ENCODE data around the gene AKT3.

AKT3 gene

DNA sequence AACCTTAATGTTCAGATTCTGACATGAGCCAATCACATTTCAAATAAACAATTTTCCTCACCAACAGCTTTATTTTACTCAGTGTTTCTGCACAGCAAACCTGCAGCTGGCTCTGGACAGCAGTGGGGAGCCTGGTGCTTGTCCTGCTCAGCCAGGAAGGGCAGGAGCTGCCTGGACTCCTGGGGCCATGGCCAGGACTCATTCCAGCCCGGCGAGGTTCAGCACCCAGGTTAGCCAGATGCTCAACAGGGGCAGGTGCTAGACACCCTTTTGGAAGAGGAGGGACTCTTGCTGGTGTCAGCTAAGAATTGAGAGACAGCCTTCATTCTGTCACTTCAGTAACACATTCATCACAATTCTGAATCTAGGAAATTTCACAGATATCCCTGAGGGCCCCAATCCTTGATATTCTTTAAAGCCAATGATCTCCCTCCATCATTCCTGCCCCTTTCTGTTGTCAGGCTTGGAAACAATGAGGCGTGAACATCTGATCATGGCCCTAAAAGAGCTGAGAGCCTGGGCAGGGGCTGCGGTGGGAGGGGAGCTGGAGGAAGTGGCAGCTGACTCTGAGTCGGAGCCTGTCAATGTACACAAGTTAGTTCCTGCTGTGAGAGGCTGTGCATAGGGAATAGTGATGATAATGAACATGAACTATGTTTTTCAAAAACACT is 342.9 kb downstream of the AKT3 start:
- peaks cover 10 to 44% of the 10 kb centered on the region in 2 donors for H3K36me3 ChIP-seq (replicated peaks in 1 of 2; ENCODE audit: control insufficient read depth in 2 of 2, insufficient read depth in 2 of 2, low read length in 2 of 2)
- no peaks in the 10 kb centered on the region for H3K9me3 ChIP-seq (replicated peaks in 1 of 2; ENCODE audit: control insufficient read depth in 2 of 2, insufficient read depth in 1 of 2, low read depth in 1 of 2, low read length in 2 of 2)
- H3K4me1 ChIP-seq (ENCODE audit: control insufficient read depth in 2 of 2, insufficient read depth in 1 of 2, low read depth in 1 of 2, low read length in 2 of 2) = peaks cover 24 to 31% of the 10 kb centered on the region in 2 donors
- no peak overlapping the region for H3K4ac ChIP-seq (ENCODE audit: low read length)
- peak overlapping the region; percentile 3 for H3K27ac ChIP-seq (replicated peaks; ENCODE audit: low read length)
- no peak overlapping the region for H3K23ac ChIP-seq (ENCODE audit: low read depth, low read length, poor library complexity)
- H3K4me2 ChIP-seq (ENCODE audit: insufficient read depth, low read length, poor library complexity, severe bottlenecking) = no peak overlapping the region
- H3K4me3 ChIP-seq (ENCODE audit: low read length in 2 of 2) = no peak overlapping the region
- no peaks in the 10 kb centered on the region for H3K79me1 ChIP-seq (ENCODE audit: low read depth, low read length)
- H3K27me3 ChIP-seq (ENCODE audit: control insufficient read depth in 3 of 3, insufficient read depth in 3 of 3, low read depth in 1 of 3, low read length in 3 of 3) = no peaks in the 10 kb centered on the region
- H2BK5ac ChIP-seq (ENCODE audit: low read length) = no peak overlapping the region
- H2AFZ ChIP-seq (ENCODE audit: low read length) = no peak overlapping the region
- H2BK120ac ChIP-seq (ENCODE audit: low read depth, low read length) = no peak overlapping the region
- H4K91ac ChIP-seq (ENCODE audit: low read depth, low read length, poor library complexity) = no peak overlapping the region
- WGBS, 2 donors (ENCODE audit: extremely low coverage in 2 of 2, insufficient read length in 2 of 2, insufficient replicate concordance in 1 of 2) = no CpG with 5 or more reads among the region's 5 CpGs
- H2BK15ac ChIP-seq (ENCODE audit: low read length) = no peak overlapping the region
- H2AK5ac ChIP-seq (ENCODE audit: low read depth, low read length) = peak overlapping the region; percentile 27
- no peak overlapping the region for H4K8ac ChIP-seq (ENCODE audit: low read depth, low read length)
- no peak for DNase-seq (ENCODE audit: low spot score)
- no peak overlapping the region for H2BK12ac ChIP-seq (ENCODE audit: low read length)
- no peak overlapping the region for H3K9ac ChIP-seq (ENCODE audit: low read depth, low read length, poor library complexity)
- peak overlapping the region; percentile 76 for H3K18ac ChIP-seq (ENCODE audit: low read length)
- H3K14ac ChIP-seq (ENCODE audit: low read length) = peak overlapping the region; percentile 32

DNA sequence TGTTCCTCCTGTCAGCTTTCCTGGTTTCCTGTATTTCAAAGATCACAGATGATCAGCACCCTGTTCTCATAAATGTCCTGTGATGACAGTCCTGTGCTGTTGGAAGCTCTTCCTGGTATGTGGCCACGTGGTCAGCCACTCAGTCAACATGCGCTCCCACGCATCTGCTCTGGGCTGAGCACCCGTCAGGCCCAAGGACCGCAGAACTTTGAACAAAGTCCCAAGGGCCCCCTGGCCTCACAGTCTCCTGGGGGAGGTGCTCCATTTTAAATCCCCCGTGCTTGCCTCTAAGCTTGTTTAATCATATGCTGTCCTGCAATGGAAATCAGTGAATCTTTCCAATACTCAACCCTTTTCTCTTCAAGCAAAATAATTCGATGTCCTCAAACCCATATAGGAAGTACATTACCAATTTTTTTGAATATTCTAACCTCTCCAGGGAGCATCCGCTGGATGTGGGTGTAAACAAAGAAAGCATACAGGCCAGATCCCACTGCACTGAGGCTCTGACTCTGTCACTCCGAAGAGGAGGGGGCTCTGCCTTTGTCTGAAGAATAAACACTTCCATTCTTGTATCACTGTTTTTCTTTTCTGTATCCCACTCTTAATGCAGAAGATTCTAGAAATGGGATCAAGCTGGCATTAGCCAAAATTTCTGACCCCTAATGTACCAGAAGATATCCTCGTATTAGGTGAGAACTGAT is 343.9 kb downstream of the AKT3 start:
- Histone ChIP-seq H3K4ac (ENCODE audit: low read length) (no peak overlapping the region), H3K14ac (ENCODE audit: low read length) (no peak overlapping the region), H3K9ac (ENCODE audit: low read depth, low read length, poor library complexity) (no peak overlapping the region), H3K79me1 (ENCODE audit: low read depth, low read length) (no peaks in the 10 kb centered on the region), H3K4me2 (ENCODE audit: insufficient read depth, low read length, poor library complexity, severe bottlenecking) (no peak overlapping the region), H3K27me3 (ENCODE audit: control insufficient read depth in 3 of 3, insufficient read depth in 3 of 3, low read depth in 1 of 3, low read length in 3 of 3) (no peaks in the 10 kb centered on the region), H3K4me1 (ENCODE audit: control insufficient read depth in 2 of 2, insufficient read depth in 1 of 2, low read depth in 1 of 2, low read length in 2 of 2) (peaks cover 24 to 31% of the 10 kb centered on the region in 2 donors), H2AK5ac (ENCODE audit: low read depth, low read length) (no peak overlapping the region), H3K4me3 (ENCODE audit: low read length in 2 of 2) (no peak overlapping the region), H2BK5ac (ENCODE audit: low read length) (no peak overlapping the region), H4K91ac (ENCODE audit: low read depth, low read length, poor library complexity) (no peak overlapping the region), H3K36me3 (replicated peaks in 1 of 2; ENCODE audit: control insufficient read depth in 2 of 2, insufficient read depth in 2 of 2, low read length in 2 of 2) (peaks cover 8 to 35% of the 10 kb centered on the region in 2 donors), H2BK12ac (ENCODE audit: low read length) (no peak overlapping the region), H3K27ac (replicated peaks; ENCODE audit: low read length) (no peak overlapping the region), H3K18ac (ENCODE audit: low read length) (peak overlapping the region; percentile 65), H2BK15ac (ENCODE audit: low read length) (no peak overlapping the region), H4K8ac (ENCODE audit: low read depth, low read length) (no peak overlapping the region), H3K23ac (ENCODE audit: low read depth, low read length, poor library complexity) (no peak overlapping the region), H3K9me3 (replicated peaks in 1 of 2; ENCODE audit: control insufficient read depth in 2 of 2, insufficient read depth in 1 of 2, low read depth in 1 of 2, low read length in 2 of 2) (no peaks in the 10 kb centered on the region), H2BK120ac (ENCODE audit: low read depth, low read length) (no peak overlapping the region), H2AFZ (ENCODE audit: low read length) (no peak overlapping the region)
- no peak for DNase-seq (ENCODE audit: low spot score)
- WGBS, 2 donors (ENCODE audit: extremely low coverage in 2 of 2, insufficient read length in 2 of 2, insufficient replicate concordance in 1 of 2) = no CpG with 5 or more reads among the region's 10 CpGs

DNA sequence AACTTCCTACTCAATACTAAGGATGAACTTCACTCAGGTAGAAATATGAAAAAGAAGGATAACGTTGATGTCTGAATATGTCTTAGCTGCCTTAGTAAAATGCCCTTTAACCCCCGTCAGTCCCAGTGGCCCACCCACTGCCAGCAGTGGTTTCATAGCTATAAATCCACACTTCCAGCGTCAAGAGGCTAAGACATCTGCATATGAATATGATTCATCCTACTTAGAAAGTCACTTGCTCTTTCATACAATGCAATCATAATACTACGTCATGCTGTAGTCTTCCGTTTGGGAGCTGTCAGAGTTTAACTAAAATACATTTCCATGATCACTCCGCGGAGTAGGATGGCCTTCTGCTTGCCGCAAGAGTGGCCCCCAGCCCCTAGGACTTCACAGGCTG is 346.9 kb downstream of the AKT3 start:
- no peak overlapping the region for H2BK5ac ChIP-seq (ENCODE audit: low read length)
- no peak overlapping the region for H3K18ac ChIP-seq (ENCODE audit: low read length)
- no peak overlapping the region for H2BK15ac ChIP-seq (ENCODE audit: low read length)
- no peak overlapping the region for H3K4ac ChIP-seq (ENCODE audit: low read length)
- no peak overlapping the region for H3K23ac ChIP-seq (ENCODE audit: low read depth, low read length, poor library complexity)
- no peak overlapping the region for H3K9ac ChIP-seq (ENCODE audit: low read depth, low read length, poor library complexity)
- DNase-seq (ENCODE audit: low spot score) = no peak
- peaks cover 3 to 32% of the 10 kb centered on the region in 2 donors for H3K36me3 ChIP-seq (replicated peaks in 1 of 2; ENCODE audit: control insufficient read depth in 2 of 2, insufficient read depth in 2 of 2, low read length in 2 of 2)
- H2BK12ac ChIP-seq (ENCODE audit: low read length) = no peak overlapping the region
- H3K9me3 ChIP-seq (replicated peaks in 1 of 2; ENCODE audit: control insufficient read depth in 2 of 2, insufficient read depth in 1 of 2, low read depth in 1 of 2, low read length in 2 of 2) = no peaks in the 10 kb centered on the region
- no peak overlapping the region for H4K91ac ChIP-seq (ENCODE audit: low read depth, low read length, poor library complexity)
- H3K27ac ChIP-seq (replicated peaks; ENCODE audit: low read length) = no peak overlapping the region
- peaks cover 0 to 2% (median 0%) of the 10 kb centered on the region in 3 experiments for H3K27me3 ChIP-seq (ENCODE audit: control insufficient read depth in 3 of 3, insufficient read depth in 3 of 3, low read depth in 1 of 3, low read length in 3 of 3)
- no peak overlapping the region for H4K8ac ChIP-seq (ENCODE audit: low read depth, low read length)
- peaks cover 23 to 24% of the 10 kb centered on the region in 2 donors for H3K4me1 ChIP-seq (ENCODE audit: control insufficient read depth in 2 of 2, insufficient read depth in 1 of 2, low read depth in 1 of 2, low read length in 2 of 2)
- no peaks in the 10 kb centered on the region for H3K79me1 ChIP-seq (ENCODE audit: low read depth, low read length)
- no peak overlapping the region for H3K14ac ChIP-seq (ENCODE audit: low read length)
- H3K4me2 ChIP-seq (ENCODE audit: insufficient read depth, low read length, poor library complexity, severe bottlenecking) = no peak overlapping the region
- no peak overlapping the region for H3K4me3 ChIP-seq (ENCODE audit: low read length in 2 of 2)
- no peak overlapping the region for H2AK5ac ChIP-seq (ENCODE audit: low read depth, low read length)
- WGBS, 2 donors (ENCODE audit: extremely low coverage in 2 of 2, insufficient read length in 2 of 2, insufficient replicate concordance in 1 of 2) = no CpG with 5 or more reads among the region's 8 CpGs
- H2AFZ ChIP-seq (ENCODE audit: low read length) = no peak overlapping the region
- H2BK120ac ChIP-seq (ENCODE audit: low read depth, low read length) = no peak overlapping the region

DNA sequence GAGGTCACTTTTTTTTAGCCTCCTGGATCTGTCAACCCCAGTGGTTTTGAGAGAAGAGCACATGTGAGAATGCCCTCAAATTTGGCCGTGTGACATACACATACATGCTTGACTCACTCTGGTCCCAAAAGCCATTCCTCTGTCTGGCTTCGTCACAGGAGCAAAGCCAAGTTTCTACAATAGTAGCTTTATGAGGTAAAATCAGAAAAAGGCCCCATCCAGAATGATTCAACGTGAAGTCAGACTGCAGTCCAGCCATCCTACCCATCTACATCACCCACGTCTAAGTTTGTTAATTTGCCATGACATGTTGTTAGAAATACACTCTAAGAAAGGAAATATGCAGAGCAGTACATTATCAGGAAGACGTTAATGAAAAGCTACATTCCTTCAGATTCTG is 349.0 kb downstream of the AKT3 start:
- Histone ChIP-seq H3K9me3 (replicated peaks in 1 of 2; ENCODE audit: control insufficient read depth in 2 of 2, insufficient read depth in 1 of 2, low read depth in 1 of 2, low read length in 2 of 2) (no peaks in the 10 kb centered on the region), H3K14ac (ENCODE audit: low read length) (no peak overlapping the region), H3K4me1 (ENCODE audit: control insufficient read depth in 2 of 2, insufficient read depth in 1 of 2, low read depth in 1 of 2, low read length in 2 of 2) (peaks cover 10 to 14% of the 10 kb centered on the region in 2 donors), H2BK120ac (ENCODE audit: low read depth, low read length) (no peak overlapping the region), H3K9ac (ENCODE audit: low read depth, low read length, poor library complexity) (no peak overlapping the region), H3K18ac (ENCODE audit: low read length) (no peak overlapping the region), H4K8ac (ENCODE audit: low read depth, low read length) (no peak overlapping the region), H2BK15ac (ENCODE audit: low read length) (no peak overlapping the region), H3K79me1 (ENCODE audit: low read depth, low read length) (no peaks in the 10 kb centered on the region), H3K23ac (ENCODE audit: low read depth, low read length, poor library complexity) (no peak overlapping the region), H3K27me3 (ENCODE audit: control insufficient read depth in 3 of 3, insufficient read depth in 3 of 3, low read depth in 1 of 3, low read length in 3 of 3) (peaks cover 0 to 2% (median 0%) of the 10 kb centered on the region in 3 experiments), H2BK5ac (ENCODE audit: low read length) (no peak overlapping the region), H3K4me3 (ENCODE audit: low read length in 2 of 2) (no peak overlapping the region), H3K27ac (replicated peaks; ENCODE audit: low read length) (no peak overlapping the region), H2BK12ac (ENCODE audit: low read length) (no peak overlapping the region), H2AK5ac (ENCODE audit: low read depth, low read length) (no peak overlapping the region), H3K36me3 (replicated peaks in 1 of 2; ENCODE audit: control insufficient read depth in 2 of 2, insufficient read depth in 2 of 2, low read length in 2 of 2) (peaks cover 3 to 32% of the 10 kb centered on the region in 2 donors), H2AFZ (ENCODE audit: low read length) (no peak overlapping the region), H3K4me2 (ENCODE audit: insufficient read depth, low read length, poor library complexity, severe bottlenecking) (no peak overlapping the region), H3K4ac (ENCODE audit: low read length) (no peak overlapping the region), H4K91ac (ENCODE audit: low read depth, low read length, poor library complexity) (no peak overlapping the region)
- DNase-seq (ENCODE audit: low spot score) = no peak
- WGBS, 2 donors (ENCODE audit: extremely low coverage in 2 of 2, insufficient read length in 2 of 2, insufficient replicate concordance in 1 of 2) = no CpG with 5 or more reads among the region's 5 CpGs

All from neuronal stem cell (in vitro differentiated cells).